ENCODE results near the gene PATJ.
"Not testable (repeated sequence)": the region's sequence is repeated elsewhere in the genome, so short reads cannot be mapped to it uniquely, and the experiment has no call there.

Gene PATJ

DNA sequence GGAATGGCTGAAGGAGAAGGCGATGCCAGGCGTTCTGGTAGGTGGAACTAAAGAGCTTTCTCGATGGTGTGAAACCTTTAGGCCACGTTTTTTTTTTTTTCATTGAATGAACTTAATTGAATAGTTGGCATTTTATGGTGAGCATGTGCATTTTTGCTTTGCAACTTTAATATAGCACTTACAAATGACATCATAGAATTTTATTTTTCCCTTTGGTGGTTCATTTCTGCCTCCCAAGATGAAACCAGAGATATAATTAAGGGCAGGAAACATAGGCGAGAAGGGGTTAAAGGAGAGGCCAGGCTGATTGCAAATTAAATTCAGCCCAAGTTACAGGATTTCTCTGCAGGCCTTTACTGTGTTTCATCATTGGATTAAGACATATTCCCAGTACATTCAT is 366.8 kb downstream of the PATJ start:
- DNase-seq: no peak

DNA sequence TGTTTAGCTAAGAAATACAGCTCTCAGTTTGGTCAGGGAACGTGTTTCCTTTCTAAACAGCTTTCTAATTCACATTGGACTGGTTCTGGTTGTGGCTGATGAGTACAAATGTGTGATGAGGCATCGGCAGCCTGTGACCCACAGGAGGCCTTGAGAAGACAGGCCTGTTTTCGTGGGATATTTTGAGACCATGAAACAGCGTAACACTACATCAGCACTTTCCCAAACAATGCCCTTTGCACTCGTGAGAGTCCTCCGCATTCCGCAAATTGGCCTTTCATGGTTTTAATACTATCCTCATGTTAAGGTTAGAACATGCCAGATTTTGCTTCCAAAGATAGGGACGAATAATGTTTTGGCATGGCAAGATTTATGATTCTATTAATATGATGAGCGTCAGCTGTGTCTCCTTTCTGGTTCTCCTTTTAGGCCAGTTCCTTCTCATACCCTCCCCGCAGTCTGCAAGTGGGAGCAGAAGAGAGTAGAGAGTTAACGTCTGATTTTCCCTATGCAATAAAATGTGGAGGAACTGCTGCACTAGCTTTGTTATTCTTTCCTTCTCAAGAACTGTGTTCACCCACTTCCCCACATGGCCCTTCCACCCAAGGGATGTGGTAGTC is 368.0 kb downstream of the PATJ start:
- no peak for DNase-seq

DNA sequence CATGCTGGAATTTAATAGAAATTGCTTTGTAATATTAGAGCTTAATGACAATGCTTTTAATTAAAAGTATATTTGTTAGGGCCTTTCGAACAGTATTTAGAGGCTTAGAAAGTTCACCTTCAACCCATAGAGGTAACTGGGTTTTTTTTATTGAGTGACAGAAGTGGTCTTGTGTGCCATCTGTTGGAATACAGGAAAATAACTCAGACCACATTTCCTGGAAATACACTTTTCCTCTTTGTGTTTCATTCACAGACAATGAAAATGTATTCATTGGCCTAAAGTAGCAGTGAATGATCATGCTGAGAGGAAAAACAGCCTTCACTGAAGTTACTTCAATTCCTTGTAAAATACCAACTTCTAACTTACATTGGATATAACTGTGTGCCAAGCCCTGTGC is 368.8 kb downstream of the PATJ start:
- no peak for DNase-seq

- no peak for DNase-seq
Observed at GRCh38 chr1:62113507-62113906, 371.2 kb downstream of the PATJ start.

DNA sequence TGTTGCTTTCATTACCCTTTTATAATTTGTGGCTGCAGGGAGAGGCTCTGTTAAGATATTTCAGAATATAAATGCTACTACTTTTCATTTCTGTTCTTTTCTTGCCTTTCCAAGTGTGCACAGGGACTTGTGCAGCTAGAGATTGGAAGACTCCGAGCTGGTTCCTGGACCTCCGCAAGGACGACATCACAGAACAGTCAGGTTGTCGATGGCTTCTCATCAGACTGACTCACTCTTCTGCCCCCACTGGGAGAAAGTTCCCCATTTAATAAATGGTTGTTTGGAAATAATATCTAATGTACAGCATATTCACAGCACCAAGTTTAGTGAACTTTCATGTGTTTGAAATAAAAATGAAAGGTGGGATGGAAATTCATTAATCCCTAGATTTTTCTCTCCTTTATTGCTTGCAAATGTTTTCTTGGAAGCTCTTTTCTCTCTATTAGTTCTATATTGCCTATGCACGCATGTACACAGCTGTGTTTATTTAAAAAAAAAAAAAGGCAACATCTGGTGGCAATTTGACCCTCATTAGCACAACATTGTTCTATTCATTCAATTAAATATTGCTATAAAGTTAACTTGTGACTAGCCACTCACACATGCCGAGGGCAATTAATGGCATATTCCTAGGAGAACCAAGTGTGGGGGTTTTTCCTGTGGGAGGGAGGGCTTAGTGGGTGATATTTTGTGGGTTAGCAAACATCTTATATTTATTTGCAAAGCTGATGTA is 374.9 kb downstream of the PATJ start:
- no peak for DNase-seq

- DNase-seq: no peak
Observed at GRCh38 chr1:62126579-62127290, 384.5 kb downstream of the PATJ start.

- no peak for DNase-seq
Observed at GRCh38 chr1:62128745-62129144, 386.5 kb downstream of the PATJ start.

DNA sequence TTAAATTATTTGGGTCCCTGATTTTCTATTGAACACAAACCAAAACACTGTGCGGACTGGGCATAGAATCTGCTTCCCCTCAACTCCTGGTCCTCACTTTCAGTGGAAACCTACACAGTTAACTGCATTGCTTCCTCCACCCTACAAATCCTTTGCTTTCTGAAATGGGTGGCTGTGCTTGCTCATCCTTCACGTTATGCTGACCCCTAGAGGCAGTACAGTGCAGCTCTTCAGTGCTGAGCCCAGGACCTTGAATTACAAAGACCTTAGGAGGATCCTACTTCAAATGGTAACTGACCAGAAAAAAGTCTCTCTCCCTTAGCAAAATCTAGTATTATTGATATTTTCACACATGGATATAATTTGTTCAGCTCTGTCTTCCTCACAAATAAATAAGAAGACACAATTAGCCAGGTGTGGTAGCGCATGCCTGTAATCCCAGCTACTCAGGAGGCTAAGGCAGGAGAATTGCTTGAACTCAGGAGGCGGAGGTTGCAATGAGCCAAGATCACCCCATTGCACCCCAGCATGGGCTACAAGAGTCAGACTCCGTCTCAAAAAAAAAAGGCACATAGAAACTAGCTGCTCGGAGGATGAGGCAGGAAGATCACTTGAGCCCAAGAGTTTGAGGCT is 388.9 kb downstream of the PATJ start:
- peak; percentile 30 for DNase-seq

- DNase-seq: no peak
Observed at GRCh38 chr1:62138029-62138428, 395.7 kb downstream of the PATJ start.

- no peak for DNase-seq
Observed at GRCh38 chr1:62139410-62139809, 397.1 kb downstream of the PATJ start.

DNA sequence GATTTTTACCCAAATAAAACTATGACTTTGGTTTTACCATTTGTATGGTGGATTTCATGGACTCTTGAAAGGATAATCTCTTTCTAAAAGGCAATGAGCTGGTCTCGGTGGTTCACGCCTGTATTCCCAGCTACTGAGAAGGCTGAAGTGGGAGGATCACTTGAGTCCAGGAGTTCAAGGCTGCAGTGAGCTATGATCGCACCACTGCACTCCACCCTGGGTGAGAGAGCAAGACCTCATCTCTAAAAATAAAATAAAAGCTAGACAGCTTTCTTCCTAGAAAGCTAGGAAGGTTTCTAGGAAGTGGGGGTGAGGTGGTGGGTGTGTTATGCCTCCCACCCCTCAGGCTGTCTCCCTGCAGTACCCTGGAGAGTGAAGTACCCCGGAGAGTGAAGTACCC is 398.4 kb downstream of the PATJ start:
- DNase-seq: no peak

DNA sequence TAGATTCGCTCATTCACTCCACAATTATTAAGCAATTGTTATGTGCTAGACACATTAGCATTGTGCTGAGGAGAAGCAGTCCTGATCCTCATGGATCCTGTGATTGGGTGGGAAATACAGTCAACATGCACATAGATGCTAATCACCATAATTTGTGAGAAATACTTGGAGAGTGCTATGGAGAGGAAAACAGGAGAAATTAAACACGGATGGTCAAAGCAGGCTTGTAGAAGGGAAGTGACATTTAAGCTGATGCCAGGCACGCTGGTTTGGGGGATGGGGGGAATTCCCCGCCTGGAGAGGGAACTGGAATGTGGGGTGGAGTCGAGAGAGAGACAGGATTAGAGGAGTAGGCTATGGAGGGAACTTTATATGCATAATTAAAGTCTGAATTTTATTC is 400.2 kb downstream of the PATJ start:
- DNase-seq: no peak

GRCh38 chr1:62144238-62144831 is 402.1 kb downstream of the PATJ start:
- no peak for DNase-seq

GRCh38 chr1:62159940-62160348 is 417.7 kb downstream of the PATJ start:
- no peak for DNase-seq

DNA sequence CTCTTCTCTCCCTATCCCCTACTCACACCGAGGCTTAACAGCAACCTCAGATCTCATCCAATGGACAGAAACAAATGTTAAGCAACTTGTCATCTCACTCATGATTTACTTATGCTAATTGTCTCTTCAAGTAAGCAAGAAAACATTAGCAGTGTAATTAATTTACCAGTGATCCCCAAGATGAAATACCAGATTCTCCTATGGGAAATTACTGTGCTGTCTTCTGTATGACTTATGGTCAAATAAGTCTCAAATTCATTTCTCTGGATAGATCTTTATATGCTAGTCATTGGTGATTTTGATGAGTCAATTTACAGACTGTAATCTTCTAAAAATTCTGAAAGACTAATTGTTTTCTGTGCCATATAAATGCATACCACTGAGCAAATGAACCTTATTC is 419.4 kb downstream of the PATJ start:
- DNase-seq: no peak

DNA sequence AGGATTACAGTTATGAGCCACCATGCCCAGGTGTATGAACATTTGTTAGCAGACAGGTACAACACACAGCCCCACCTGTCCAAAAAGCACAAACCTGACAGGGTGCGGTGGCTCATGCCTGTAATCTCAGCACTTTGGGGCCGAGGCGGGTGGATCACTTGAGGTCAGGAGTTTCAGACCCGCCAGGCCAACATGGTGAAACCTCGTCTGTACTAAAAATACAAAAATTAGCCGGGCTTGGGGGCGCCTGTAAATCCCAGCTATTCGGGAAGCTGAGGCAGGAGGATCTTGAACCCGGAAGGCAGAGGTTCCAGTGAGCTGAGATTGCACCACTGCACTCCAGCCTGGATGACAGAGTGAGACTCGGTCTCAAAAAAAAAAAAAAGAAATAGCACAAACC is 428.1 kb downstream of the PATJ start:
- DNase-seq: not testable (repeated sequence)

DNA sequence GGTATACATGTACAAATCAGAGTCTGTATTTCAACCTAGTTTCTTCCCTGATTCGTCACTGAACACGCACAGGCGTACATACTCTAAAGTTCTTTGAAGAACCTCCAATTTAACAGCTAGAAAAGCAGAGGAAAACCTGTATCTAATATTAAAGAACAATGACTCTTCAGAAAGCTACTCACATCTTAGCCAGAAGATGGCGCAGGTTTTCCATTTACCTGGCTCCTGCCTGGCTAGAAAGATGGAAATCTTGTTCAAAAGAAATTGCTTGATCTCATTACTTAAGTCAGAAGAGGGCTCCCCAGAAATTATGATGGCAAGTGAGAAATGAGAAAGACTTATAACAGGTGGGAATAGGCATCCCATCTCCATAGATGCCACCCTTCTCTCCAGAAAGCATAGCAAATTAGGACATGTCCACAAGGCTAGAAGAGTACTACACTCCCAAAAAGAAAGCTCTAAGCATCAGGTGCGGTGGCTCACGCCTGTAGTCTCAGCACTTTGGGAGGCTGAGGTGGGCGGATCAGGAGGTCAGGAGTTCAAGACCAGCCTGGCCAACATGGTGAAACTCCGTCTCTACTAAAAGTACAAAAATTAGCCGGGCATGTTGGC is 433.4 kb downstream of the PATJ start:
- peak; percentile 64 for DNase-seq

DNA sequence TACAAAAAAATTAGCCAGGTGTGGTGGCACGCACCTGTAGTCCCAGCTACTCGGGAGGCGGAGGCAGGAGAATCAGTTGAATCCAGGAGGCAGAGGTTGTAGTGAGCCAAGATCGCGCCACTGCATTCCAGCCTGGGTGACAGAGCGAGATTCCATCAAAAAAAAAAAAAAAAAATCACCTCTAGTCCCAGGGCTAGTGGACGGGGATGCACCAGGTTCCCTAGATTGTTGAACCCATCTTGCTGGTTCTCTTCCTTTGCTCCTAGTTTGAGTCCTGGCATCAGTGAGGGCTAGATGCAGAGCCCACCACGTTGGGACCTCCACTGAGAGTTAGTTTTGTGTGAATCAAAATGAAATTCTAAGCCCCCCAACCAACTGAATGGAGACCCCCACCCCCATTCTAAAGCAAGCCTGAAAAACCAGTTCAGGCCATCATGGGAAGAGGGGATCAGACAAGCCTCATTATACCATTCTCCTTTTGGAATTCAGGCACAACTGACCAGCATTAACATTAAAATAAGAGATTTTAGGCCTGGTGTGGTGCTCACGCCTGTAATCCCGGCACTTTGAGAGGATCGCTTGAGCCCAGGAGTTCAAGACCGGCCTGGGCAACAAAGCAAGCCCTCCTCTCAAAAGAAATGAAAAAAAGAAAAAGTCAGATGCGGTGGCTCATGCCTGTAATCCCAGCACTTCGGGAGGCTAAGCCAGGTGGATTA is 434.5 kb downstream of the PATJ start:
- DNase-seq: no peak

DNA sequence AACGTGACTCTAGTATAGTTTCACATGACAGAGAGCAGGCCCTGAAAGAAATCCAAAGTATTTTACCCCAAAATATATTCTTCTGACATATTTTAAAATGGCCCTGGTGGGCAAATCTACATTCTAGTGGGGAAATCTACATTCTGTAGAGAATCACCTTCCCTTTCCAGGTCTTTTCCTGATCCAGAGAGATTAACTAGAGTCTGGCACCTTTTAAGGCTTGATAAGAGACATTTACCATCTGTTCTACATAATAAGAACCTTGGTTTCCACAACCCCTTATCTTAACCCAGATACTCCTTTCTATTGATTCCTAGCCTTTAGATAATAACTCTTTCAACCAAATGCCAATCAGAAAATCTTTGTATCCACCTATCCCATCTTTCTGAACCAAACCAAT is 435.3 kb downstream of the PATJ start:
- DNase-seq: no peak

DNA sequence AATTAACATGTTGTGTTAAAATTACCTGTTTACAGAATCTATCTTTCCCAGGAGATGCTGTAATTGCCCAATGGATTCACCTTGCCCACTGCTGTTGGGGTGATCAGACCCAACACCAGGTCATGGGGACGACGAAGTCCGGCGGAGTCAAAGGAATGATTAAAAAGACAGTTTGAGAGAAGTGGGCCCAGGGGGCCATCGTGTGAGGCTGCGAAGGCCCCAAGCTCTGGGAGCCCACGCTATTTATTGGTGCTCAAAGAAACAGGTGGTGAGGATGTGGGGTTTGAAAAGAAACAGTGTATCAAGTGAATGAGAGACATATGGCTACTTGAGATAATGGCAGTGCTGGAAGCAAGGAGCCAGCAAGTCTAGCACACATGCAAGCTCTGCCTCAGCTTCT is 436.1 kb downstream of the PATJ start:
- DNase-seq: no peak

- DNase-seq: not testable (repeated sequence)
Observed at GRCh38 chr1:62180054-62180453, 437.8 kb downstream of the PATJ start.

DNA sequence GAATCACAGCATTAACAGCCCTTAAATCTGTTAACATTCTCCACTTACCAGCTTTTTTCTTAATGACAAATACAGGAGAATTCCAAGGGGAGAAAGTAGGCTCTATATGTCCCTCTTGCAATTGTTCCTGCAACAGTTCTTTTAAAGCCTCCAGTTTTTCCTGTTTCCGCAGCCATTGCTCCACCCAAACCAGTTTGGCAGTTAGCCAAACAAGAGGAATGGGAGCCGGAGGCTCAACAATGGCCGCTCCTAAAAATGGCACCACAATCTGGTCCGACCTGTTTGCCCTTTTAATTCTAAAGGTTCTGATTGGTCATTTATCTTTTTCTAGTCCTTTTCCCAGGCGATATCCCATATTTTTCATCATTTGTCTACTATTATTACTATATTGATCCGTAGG is 438.4 kb downstream of the PATJ start:
- DNase-seq: peak; percentile 83

Measured in NCI-H748 treated with DMSO at 0.1 percent for 48 hours (cell line).